B cell (primary cell): ENCODE measurements around the gene PRKD2. TPM values are rescaled to one million over a fixed set of nuclear protein-coding genes. Genes with fewer than 3 reads are reported as not detected.

Experiments used
- ATAC-seq: fragments of 200-7000 bp; cut with Tn5 transposase; one replicate; pipeline ENCODE4 v1.10.0; 2021; ENCODE audit warnings: low read depth, mild to moderate bottlenecking, moderate number of reproducible peaks, moderate library complexity
- CTCF ChIA-PET: fragments of 350-600 bp; sonication (Branson Sonifier 250); formaldehyde crosslinking; loops from one replicate; lab custom pipeline; 2021; ENCODE audit warnings: antibody characterized with exemption, inconsistent platforms; lab: Charles Lee
- POLR2A ChIA-PET: fragments of 350-600 bp; sonication (Branson Sonifier 250); formaldehyde crosslinking; loops from one replicate; lab custom pipeline; 2021; ENCODE audit warnings: antibody characterized with exemption; lab: Charles Lee
- DNase-seq: peaks from one replicate; pipeline ENCODE4 v3.0.0; 2013
- H2AFZ ChIP-seq: 2 replicates; pipeline ENCODE4 v1.6.1; 2012; ENCODE audit warnings: mild to moderate bottlenecking, low read depth, low read length; ENCODE audit not compliant: insufficient read depth, poor library complexity, severe bottlenecking
- H3K27ac ChIP-seq, 2 donors: 1 replicate in 1 of 2; 2 replicates in 1 of 2; pipeline ENCODE4 v1.5.1; 2012 to 2013; ENCODE audit warnings: low read length in 2 of 2, mild to moderate bottlenecking in 2 of 2, moderate library complexity in 1 of 2
- H3K27me3 ChIP-seq, 4 experiments: fragments of 200-600 bp in 1 of 4; sonication (generic) in 1 of 4; replicated peaks in 1 of 4; 1 replicate in 2 of 4; 2 replicates in 2 of 4; pipeline versions ENCODE4 v1.6.1 to v1.7.0; 2013 to 2016; ENCODE audit warnings: low read length in 3 of 4, mild to moderate bottlenecking in 2 of 4, mixed read lengths in 1 of 4, moderate library complexity in 1 of 4; ENCODE audit not compliant: insufficient read depth in 4 of 4, control insufficient read depth in 3 of 4; ENCODE audit errors: control extremely low read depth in 1 of 4
- H3K36me3 ChIP-seq, 2 experiments: replicated peaks in 1 of 2; 1 replicate in 1 of 2; 2 replicates in 1 of 2; pipeline versions ENCODE4 v1.6.1 to v1.7.1; 2013; ENCODE audit warnings: low read length in 1 of 2; ENCODE audit not compliant: insufficient read depth in 2 of 2, control insufficient read depth in 1 of 2; ENCODE audit errors: control extremely low read depth in 1 of 2, extremely low read depth in 1 of 2
- H3K4me1 ChIP-seq, 2 donors: fragments of 200-600 bp in 1 of 2; sonication (generic) in 1 of 2; 1 replicate in 1 of 2; 2 replicates in 1 of 2; pipeline versions ENCODE4 v1.5.1 to v1.6.1; 2013 to 2017; ENCODE audit warnings: low read length in 2 of 2; ENCODE audit not compliant: control insufficient read depth in 2 of 2, insufficient read depth in 2 of 2
- H3K4me2 ChIP-seq: replicated peaks from 2 replicates; pipeline ENCODE3; 2012; ENCODE audit warnings: mild to moderate bottlenecking, low read depth, low read length; ENCODE audit not compliant: poor library complexity, severe bottlenecking
- H3K4me3 ChIP-seq, 5 experiments: fragments of 200-600 bp in 1 of 5; sonication (generic) in 1 of 5; 1 replicate in 3 of 5; 2 replicates in 2 of 5; pipeline versions ENCODE4 v1.5.1 to v1.7.0; 2011 to 2016; ENCODE audit warnings: low read length in 4 of 5, mild to moderate bottlenecking in 4 of 5, low read depth in 2 of 5, control low read depth in 1 of 5, moderate library complexity in 1 of 5; ENCODE audit not compliant: insufficient read depth in 1 of 5; ENCODE audit errors: control extremely low read depth in 1 of 5, extremely low read depth in 1 of 5
- H3K79me2 ChIP-seq: fragments of 200-600 bp; sonication (generic); one replicate; pipeline ENCODE4 v1.6.0; 2016; ENCODE audit warnings: low read length; ENCODE audit not compliant: control insufficient read depth, insufficient read depth
- H3K9ac ChIP-seq: fragments of 200-600 bp; sonication (generic); 2 replicates; pipeline ENCODE4 v1.6.1; 2017; ENCODE audit warnings: mild to moderate bottlenecking, low read length, moderate library complexity
- H3K9me3 ChIP-seq, 3 donors: one replicate each; pipeline versions ENCODE4 v1.6.1 to v1.7.1; 2013; ENCODE audit warnings: low read length in 2 of 3; ENCODE audit not compliant: control insufficient read depth in 2 of 3, insufficient read depth in 1 of 3; ENCODE audit errors: control extremely low read depth in 1 of 3
- H4K20me1 ChIP-seq: 2 replicates; pipeline ENCODE4 v1.6.0; 2012; ENCODE audit warnings: mild to moderate bottlenecking, low read length; ENCODE audit not compliant: insufficient read depth, control insufficient read depth, poor library complexity, severe bottlenecking
- H3K27ac Mint-ChIP-seq: one replicate; pipeline ENCODE4 v1.8.0; 2021; ENCODE audit warnings: mixed read lengths
- H3K27me3 Mint-ChIP-seq: one replicate; pipeline ENCODE4 v1.8.0; 2021; ENCODE audit warnings: mixed read lengths
- H3K4me1 Mint-ChIP-seq: one replicate; pipeline ENCODE4 v1.8.0; 2021; ENCODE audit warnings: mixed read lengths
- H3K4me3 Mint-ChIP-seq: one replicate; pipeline ENCODE4 v1.8.0; 2021; ENCODE audit warnings: mixed read lengths
- H3K9me3 Mint-ChIP-seq: one replicate; pipeline ENCODE4 v1.8.0; 2022; ENCODE audit warnings: mixed read lengths; ENCODE audit not compliant: insufficient read depth
- EZH2 ChIP-seq: IDR thresholded peaks from 2 replicates; pipeline ENCODE4 v1.6.1; 2012; ENCODE audit warnings: borderline replicate concordance, low read depth, mild to moderate bottlenecking, moderate library complexity, low read length; ENCODE audit not compliant: insufficient read depth, poor library complexity, severe bottlenecking
- WGBS: methylation state at CpG from one replicate; pipeline ENCODE4 v1.1.5; 2013; ENCODE audit warnings: missing lambda C conversion rate; ENCODE audit not compliant: insufficient coverage; 5-methylcytosine and 5-hydroxymethylcytosine counted together
- intact Hi-C: fragments of 100-400 bp; cut with micrococcal nuclease; formaldehyde crosslinking; loops from one replicate; pipeline ENCODE4 v1.10.0; 2022
- polyA plus RNA-seq: library from polyadenylated mRNA; depleted of rRNA; stranded (reverse); fragments of >200 nt; gene quantifications from 2 replicates; pipeline ENCODE4 v1.2.3, GENCODE V29; 2012
- total RNA-seq, 2 donors: library from RNA; stranded (reverse); fragments of 120-200 nt in 1 of 2; gene quantifications; 1 replicate in 1 of 2; 2 replicates in 1 of 2; pipeline versions ENCODE4 v1.2.3 to v1.2.4, GENCODE V29; 2013 to 2022
- TF ChIP-seq, protein P1 (sequence below): fragments of 200-600 bp; IDR thresholded peaks from one replicate; pipeline ENCODE4 v1.8.0; 2022; ENCODE audit warnings: antibody characterized with exemption, mild to moderate bottlenecking

Gene PRKD2
- total and polyA plus RNA-seq, 2 donors (not counting 1 experiment from before 2014, with no cell fraction given) = 192 to 208 TPM

DNA sequence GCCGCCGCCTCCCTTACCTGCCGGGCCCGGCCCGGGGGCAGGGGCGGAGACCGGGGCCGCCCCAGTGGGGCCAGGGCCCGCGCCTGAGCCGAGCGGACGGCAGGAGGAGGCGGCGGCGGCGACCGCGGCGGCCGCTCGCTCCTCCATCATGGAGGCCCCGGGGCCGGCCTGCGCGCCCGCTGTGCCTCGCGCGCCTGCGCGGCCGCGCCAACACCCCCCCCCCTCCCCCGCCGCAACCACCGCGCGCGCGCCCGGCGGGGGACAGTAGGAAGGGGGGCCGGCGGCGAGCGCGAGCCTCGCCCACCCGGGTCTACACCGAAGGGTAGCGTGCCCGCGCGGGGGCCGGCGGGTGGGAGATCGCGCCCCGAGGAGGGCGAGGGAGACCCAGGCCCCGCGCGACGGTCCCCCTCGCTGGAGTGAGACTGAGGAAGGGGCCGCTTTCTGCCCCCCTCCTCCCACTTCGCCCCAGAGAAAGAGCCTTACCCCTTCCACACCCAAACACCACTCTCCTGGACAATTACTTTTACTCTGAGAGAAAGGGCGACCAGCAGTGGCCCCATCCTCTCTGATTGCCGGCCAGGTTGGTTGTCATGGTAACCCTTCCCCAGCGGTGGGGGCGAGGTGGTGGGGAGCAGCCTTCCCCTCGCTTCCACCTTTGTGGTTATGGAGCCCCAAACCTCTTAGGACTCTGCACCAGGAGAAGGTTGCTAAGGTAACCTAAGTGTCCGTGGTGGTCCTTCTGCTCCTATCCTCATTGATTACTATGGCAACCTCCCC lies 29.6 kb upstream of the PRKD2 start, which contains the start of gene STRN4:
Gene STRN4 (minus strand): TSS at position 170 of the 777 bp plus-strand sequence. CDS start 20 bp downstream, at position 150.
- H3K79me2 ChIP-seq = peaks cover 55% of the 10 kb centered on the region
- peak within 1 kb of the TSS; percentile 85 for H3K27ac Mint-ChIP-seq
- H3K27ac ChIP-seq = peak within 1 kb of the TSS; percentile 43 to 77
- no peaks in the 10 kb centered on the region for H3K27me3 ChIP-seq
- peak within 1 kb of the TSS; percentile 94 for H2AFZ ChIP-seq
- no peaks in the 10 kb centered on the region for H3K9me3 ChIP-seq
- ChIA-PET POLR2A (no interaction called here), CTCF (interaction anchor here (0.6 kb wide), 1 partner anchor 89 kb away, joined by 3 read pairs; no protein-coding TSS in a partner anchor)
- H3K4me3 ChIP-seq = peak within 1 kb of the TSS; percentile 51 to 87 (median 84)
- peak within 1 kb of the TSS; percentile 97 for H3K4me2 ChIP-seq
- ATAC-seq (peak; percentile 78), DNase-seq (peak; percentile 82)
- H3K4me3 Mint-ChIP-seq = peak within 1 kb of the TSS; percentile 93
- no peaks in the 10 kb centered on the region for H3K27me3 Mint-ChIP-seq
- WGBS = under 1% methylated on average over 63 of the region's 74 CpGs
- H3K4me1 Mint-ChIP-seq = peaks cover 58% of the 10 kb centered on the region
- intact Hi-C loops = loop anchor here (1.0 to 5.0 kb wide), 4 partner anchors 18 to 146 kb away; partner anchors contain the start of genes CALM3, DACT3 and SLC1A5
- TF ChIP-seq EZH2 = no peak
- TF ChIP-seq, protein P1, sequence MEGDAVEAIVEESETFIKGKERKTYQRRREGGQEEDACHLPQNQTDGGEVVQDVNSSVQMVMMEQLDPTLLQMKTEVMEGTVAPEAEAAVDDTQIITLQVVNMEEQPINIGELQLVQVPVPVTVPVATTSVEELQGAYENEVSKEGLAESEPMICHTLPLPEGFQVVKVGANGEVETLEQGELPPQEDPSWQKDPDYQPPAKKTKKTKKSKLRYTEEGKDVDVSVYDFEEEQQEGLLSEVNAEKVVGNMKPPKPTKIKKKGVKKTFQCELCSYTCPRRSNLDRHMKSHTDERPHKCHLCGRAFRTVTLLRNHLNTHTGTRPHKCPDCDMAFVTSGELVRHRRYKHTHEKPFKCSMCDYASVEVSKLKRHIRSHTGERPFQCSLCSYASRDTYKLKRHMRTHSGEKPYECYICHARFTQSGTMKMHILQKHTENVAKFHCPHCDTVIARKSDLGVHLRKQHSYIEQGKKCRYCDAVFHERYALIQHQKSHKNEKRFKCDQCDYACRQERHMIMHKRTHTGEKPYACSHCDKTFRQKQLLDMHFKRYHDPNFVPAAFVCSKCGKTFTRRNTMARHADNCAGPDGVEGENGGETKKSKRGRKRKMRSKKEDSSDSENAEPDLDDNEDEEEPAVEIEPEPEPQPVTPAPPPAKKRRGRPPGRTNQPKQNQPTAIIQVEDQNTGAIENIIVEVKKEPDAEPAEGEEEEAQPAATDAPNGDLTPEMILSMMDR = no peak
- H3K4me1 ChIP-seq = peaks cover 15 to 43% of the 10 kb centered on the region in 2 donors
- H4K20me1 ChIP-seq = peaks cover 53% of the 10 kb centered on the region
- no peaks in the 10 kb centered on the region for H3K9me3 Mint-ChIP-seq
- H3K9ac ChIP-seq = peak within 1 kb of the TSS; percentile 83
- peaks cover 0 to 10% of the 10 kb centered on the region in 2 experiments for H3K36me3 ChIP-seq
